ENCODE results near the gene KCNK16. TPM values are rescaled to one million over a fixed set of nuclear protein-coding genes. Genes with fewer than 3 reads are reported as not detected.

KCNK16 gene
- total RNA-seq, 4 donors from 2014 or later, result not detected

DNA sequence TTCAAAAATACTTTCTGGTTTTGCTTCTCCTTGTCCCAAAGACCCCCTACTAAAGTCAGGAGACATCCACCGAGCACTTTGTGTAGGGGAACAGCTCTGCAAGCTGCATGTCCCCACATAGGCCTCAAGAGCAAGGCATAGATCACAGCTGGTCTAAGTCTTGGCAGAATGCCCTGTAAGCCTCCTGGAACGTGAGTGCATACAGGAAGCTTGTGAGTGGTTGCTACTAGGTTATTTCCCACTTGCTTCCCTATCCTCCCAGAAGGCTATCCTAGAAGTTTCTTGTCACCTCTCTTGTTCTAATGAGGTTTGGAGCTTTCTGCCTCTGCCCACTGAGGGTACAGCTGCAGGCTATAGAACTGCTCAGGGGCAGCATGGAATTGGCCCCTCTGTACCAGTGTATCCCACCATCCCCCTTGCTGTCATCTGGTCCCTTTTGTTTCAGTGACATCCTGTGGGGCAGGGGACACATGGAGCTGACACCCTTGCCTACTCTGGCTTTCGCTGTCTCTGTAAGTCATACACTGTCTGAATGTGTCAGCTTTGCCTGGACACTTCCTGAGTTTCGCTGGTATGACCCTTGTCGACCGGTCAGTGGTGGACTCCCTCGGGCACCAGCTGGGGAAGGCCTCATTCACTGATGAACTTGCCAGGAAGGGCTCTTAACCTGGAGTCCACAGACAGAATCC lies 35.6 kb upstream of the KCNK16 start:
- Histone ChIP-seq H3K4me3 (no peak overlapping the region), H3K36me3 (no peaks in the 10 kb centered on the region), H3K4me1 (peaks cover 0 to 10% (median 0%) of the 10 kb centered on the region in 4 donors), H3K27me3 (no peaks in the 10 kb centered on the region), H3K9me3 (no peaks in the 10 kb centered on the region), H3K27ac (no peak overlapping the region)
- no peak for TF ChIP-seq EP300 (IDR thresholded peaks at IDR 0.05)
- DNase-seq (ENCODE audit: low spot score in 2 of 2), result no peak
- WGBS, 2 donors, result 58 to 61% methylated on average over 7 of the region's 7 CpGs

DNA sequence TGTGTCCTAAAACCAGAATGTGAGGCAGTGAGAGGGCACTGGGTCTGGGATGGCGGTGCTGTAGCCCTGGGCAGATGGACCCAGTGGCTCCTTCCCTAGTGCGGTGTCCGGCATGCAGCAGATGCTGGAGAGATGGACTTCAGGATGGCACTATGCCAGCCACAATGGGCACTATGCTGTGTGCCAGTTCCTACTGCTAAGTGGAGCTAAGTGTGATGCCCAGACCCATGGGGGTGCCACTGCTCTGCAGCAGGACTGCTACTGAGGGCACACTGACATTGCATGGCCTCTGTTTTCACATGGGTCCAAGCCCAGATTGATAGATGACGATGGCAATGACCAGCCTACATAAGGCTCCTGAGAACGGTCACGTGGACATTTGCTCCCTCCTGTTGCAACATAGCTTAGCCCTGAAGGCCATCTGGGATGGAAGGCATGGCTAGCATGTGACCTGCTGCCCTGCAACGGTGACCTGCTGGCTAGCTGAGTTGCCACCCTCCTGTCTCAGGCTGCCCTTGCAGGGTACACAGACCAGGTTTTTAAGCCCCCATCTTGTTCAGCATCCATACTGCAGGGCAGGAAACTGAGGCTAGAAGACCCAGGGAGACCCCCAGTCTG lies 31.3 kb upstream of the KCNK16 start:
- WGBS, 2 donors, result 85 to 91% methylated on average over 7 of the region's 7 CpGs
- TF ChIP-seq, protein P1, sequence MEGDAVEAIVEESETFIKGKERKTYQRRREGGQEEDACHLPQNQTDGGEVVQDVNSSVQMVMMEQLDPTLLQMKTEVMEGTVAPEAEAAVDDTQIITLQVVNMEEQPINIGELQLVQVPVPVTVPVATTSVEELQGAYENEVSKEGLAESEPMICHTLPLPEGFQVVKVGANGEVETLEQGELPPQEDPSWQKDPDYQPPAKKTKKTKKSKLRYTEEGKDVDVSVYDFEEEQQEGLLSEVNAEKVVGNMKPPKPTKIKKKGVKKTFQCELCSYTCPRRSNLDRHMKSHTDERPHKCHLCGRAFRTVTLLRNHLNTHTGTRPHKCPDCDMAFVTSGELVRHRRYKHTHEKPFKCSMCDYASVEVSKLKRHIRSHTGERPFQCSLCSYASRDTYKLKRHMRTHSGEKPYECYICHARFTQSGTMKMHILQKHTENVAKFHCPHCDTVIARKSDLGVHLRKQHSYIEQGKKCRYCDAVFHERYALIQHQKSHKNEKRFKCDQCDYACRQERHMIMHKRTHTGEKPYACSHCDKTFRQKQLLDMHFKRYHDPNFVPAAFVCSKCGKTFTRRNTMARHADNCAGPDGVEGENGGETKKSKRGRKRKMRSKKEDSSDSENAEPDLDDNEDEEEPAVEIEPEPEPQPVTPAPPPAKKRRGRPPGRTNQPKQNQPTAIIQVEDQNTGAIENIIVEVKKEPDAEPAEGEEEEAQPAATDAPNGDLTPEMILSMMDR (IDR thresholded peaks at IDR 0.05), result no peak
- no peak for DNase-seq (ENCODE audit: low spot score in 2 of 2)

DNA sequence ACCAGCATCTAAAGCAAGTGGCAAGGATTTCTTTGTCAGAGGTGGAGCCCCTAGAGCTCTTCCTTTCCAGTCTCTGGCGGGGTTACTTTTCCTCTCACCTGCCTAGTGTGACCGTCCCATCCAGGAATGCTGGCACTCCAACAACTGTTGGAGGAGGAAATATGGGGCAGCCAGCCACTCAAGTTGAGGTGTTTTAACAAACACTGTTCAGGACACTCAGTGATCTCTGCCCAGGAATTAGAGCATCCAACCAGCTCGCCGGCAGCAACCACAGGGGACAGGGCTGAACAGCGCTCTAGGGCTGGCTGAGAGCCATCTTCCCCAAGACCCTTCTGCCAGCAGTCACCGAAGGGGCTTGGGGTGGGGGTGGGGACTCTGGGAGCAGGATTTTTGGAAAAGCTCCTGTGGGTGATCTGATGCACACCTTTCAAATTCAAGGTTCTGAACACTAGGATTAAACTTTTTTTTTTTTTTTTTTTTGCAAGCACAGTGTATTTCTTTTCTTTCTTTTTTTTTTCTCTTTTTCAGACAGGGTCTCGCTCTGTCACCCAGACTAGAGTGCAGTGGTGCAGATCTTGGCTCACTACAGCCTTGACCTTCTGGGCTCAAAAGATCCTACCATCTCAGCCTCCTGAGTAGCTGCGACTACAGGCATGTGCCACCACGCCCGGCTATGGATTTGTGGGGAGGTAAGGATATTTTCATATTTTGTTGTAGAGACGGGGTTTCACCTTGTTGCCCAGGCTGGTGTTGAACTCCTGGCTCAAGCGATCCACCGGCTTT lies 28.4 kb upstream of the KCNK16 start:
- no peak overlapping the region for H3K27ac ChIP-seq
- no peaks in the 10 kb centered on the region for H3K9me3 ChIP-seq
- H3K4me3 ChIP-seq, result no peak overlapping the region
- TF ChIP-seq EP300 (IDR thresholded peaks at IDR 0.05) (no peak), POLR2A (IDR thresholded peaks at IDR 0.05) (no peak)
- TF ChIP-seq, protein P1 (IDR thresholded peaks at IDR 0.05), result no peak
- WGBS, 2 donors, result 87% methylated on average over 13 of the region's 13 CpGs
- H3K36me3 ChIP-seq, result no peaks in the 10 kb centered on the region
- H3K27me3 ChIP-seq, result no peaks in the 10 kb centered on the region
- no peak for DNase-seq (ENCODE audit: low spot score in 2 of 2)
- no peaks in the 10 kb centered on the region for H3K4me1 ChIP-seq

More for the DNA sequence above, 31.3 kb upstream of the KCNK16 start:
- no peaks in the 10 kb centered on the region for H3K4me1 ChIP-seq
- H3K36me3 ChIP-seq, result no peaks in the 10 kb centered on the region
- no peak overlapping the region for H3K4me3 ChIP-seq
- no peaks in the 10 kb centered on the region for H3K9me3 ChIP-seq
- H3K27me3 ChIP-seq, result no peaks in the 10 kb centered on the region
- no peak overlapping the region for H3K27ac ChIP-seq

DNA sequence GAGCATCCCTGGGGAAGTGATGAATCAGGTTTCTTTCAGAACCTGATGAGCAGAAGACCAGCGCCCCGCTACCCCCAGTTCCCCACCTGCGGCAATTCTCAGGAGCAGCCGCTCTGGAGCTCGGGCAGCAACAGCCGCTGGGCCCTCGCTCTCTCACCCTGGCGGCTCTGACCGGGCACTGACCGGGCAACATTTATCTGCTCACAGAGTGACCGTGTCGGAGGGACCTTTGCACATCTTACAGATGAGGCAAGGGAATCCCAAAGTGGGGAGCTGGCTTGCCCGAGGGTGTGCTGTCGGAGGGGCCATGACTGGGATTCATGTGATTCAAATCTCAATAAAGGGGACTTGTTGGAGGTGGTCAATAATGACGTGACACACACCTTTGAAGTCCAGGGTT lies 26.2 kb upstream of the KCNK16 start:
- DNase-seq (ENCODE audit: low spot score in 2 of 2), result no peak
- TF ChIP-seq, protein P1 (IDR thresholded peaks at IDR 0.05), result no peak
- TF ChIP-seq EP300 (IDR thresholded peaks at IDR 0.05) (no peak), POLR2A (IDR thresholded peaks at IDR 0.05) (no peak)
- no peak overlapping the region for H3K27ac ChIP-seq
- no peaks in the 10 kb centered on the region for H3K4me1 ChIP-seq
- H3K9me3 ChIP-seq, result no peaks in the 10 kb centered on the region
- no peaks in the 10 kb centered on the region for H3K36me3 ChIP-seq
- 87 to 96% methylated on average over 9 to 10 of the region's 15 CpGs for WGBS, 2 donors
- no peaks in the 10 kb centered on the region for H3K27me3 ChIP-seq
- H3K4me3 ChIP-seq, result no peak overlapping the region

DNA sequence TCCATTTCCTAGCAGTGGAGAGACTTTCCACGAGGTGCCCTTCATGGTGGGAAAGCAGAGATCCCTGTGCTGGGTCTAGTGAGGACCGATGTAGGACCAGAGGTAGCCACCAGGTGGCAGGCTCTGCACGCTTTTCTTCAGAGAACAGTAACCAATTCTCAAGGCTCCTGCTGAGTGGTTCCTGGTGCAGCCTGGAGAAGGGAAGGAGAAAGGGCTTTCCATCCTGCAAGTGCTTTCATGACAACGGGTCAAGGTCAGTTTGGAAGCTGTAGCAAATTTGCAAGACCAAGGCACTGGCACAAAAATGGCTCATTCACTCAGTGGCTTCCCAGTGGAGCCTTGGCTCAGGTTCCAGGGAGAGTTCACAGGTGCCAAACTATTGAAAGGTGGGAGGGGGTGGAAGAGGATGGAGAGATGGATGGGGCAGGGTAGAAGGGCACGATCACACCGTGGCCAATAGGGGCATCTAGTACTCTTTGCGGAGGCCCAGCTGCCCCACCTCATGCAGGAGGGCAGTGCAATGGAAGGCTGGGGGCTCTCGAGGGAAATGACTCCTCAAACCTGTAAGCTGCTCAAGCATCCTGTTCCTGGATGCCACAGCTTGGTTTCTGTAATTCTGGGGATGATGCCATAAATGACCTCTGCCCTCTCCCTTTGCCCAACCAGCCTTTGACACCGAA lies 25.5 kb upstream of the KCNK16 start:
- no peak overlapping the region for H3K4me3 ChIP-seq
- DNase-seq (ENCODE audit: low spot score in 2 of 2), result peak; percentile 68 to 79
- 36 to 39% methylated on average over 8 to 9 of the region's 9 CpGs for WGBS, 2 donors

More for the DNA sequence above, 25.5 kb upstream of the KCNK16 start:
- H3K27ac ChIP-seq, result no peak overlapping the region
- H3K36me3 ChIP-seq, result no peaks in the 10 kb centered on the region
- H3K4me1 ChIP-seq, result peaks cover 0 to 5% (median 0%) of the 10 kb centered on the region in 4 donors
- no peaks in the 10 kb centered on the region for H3K9me3 ChIP-seq
- H3K27me3 ChIP-seq, result no peaks in the 10 kb centered on the region
- TF ChIP-seq EP300 (IDR thresholded peaks at IDR 0.05) (no peak), POLR2A (IDR thresholded peaks at IDR 0.05) (no peak)
- TF ChIP-seq, protein P1 (IDR thresholded peaks at IDR 0.05), result peak; percentile 80 to 94 (median 85)
